Stromal cell of bone marrow (primary cell): ENCODE results near the gene TBC1D4.

ENCODE experiments used
- DNase-seq: peaks from one replicate; pipeline ENCODE4 v3.0.0-alpha.2; 2012; ENCODE audit warnings: low read depth

TBC1D4 gene

GRCh38 chr13:75385708-75386083 is 96.3 kb downstream of the TBC1D4 start:
- no peak for DNase-seq

- no peak for DNase-seq
These were observed 96.9 kb downstream of the TBC1D4 start for GRCh38 chr13:75384879-75385707.

- DNase-seq: no peak
These were observed 98.8 kb downstream of the TBC1D4 start for GRCh38 chr13:75383064-75383715.

- DNase-seq: no peak
These were observed 103.7 kb downstream of the TBC1D4 start for GRCh38 chr13:75378301-75378700.

GRCh38 chr13:75376792-75377402 is 105.1 kb downstream of the TBC1D4 start:
- no peak for DNase-seq

GRCh38 chr13:75375329-75375728 is 106.6 kb downstream of the TBC1D4 start:
- no peak for DNase-seq

GRCh38 chr13:75373988-75374387 is 108.0 kb downstream of the TBC1D4 start:
- DNase-seq: no peak

GRCh38 chr13:75372923-75373841 is 108.8 kb downstream of the TBC1D4 start:
- DNase-seq: no peak

- peak; percentile 47 for DNase-seq
These were observed 109.5 kb downstream of the TBC1D4 start for GRCh38 chr13:75372517-75372916.

- DNase-seq: no peak
These were observed 110.8 kb downstream of the TBC1D4 start for GRCh38 chr13:75371203-75371602.

- DNase-seq: no peak
These were observed 111.2 kb downstream of the TBC1D4 start for GRCh38 chr13:75370774-75371173.

GRCh38 chr13:75369981-75370380 is 112.0 kb downstream of the TBC1D4 start:
- no peak for DNase-seq

GRCh38 chr13:75368167-75368566 is 113.8 kb downstream of the TBC1D4 start:
- peak; percentile 96 for DNase-seq

GRCh38 chr13:75366380-75367280 is 115.3 kb downstream of the TBC1D4 start:
- no peak for DNase-seq

GRCh38 chr13:75365724-75366173 is 116.2 kb downstream of the TBC1D4 start:
- peak; percentile 59 for DNase-seq

GRCh38 chr13:75364131-75364713 is 117.7 kb downstream of the TBC1D4 start:
- no peak for DNase-seq

GRCh38 chr13:75363371-75363770 is 118.6 kb downstream of the TBC1D4 start:
- no peak for DNase-seq

GRCh38 chr13:75362026-75362425 is 119.9 kb downstream of the TBC1D4 start:
- no peak for DNase-seq

- no peak for DNase-seq
These were observed 121.8 kb downstream of the TBC1D4 start for GRCh38 chr13:75360170-75360569.

GRCh38 chr13:75359266-75359665 is 122.7 kb downstream of the TBC1D4 start:
- DNase-seq: peak; percentile 75
